Common myeloid progenitor, CD34-positive (primary cell): Measurements from ENCODE around the gene DCTN5.

Experiments
- CTCF ChIA-PET: fragments of 350-600 bp; sonication (Branson Sonifier 250); formaldehyde crosslinking; loops from one replicate; lab custom pipeline; 2021; ENCODE audit warnings: antibody characterized with exemption; lab: Charles Lee
- POLR2A ChIA-PET: fragments of 350-600 bp; sonication (Branson Sonifier 250); formaldehyde crosslinking; loops from one replicate; lab custom pipeline; 2021; ENCODE audit warnings: antibody characterized with exemption; lab: Charles Lee
- DNase-seq, 3 donors: peaks; one replicate each; pipeline versions ENCODE4 v3.0.0 to v3.0.0-alpha.2; 2013
- H3K27ac ChIP-seq, 2 experiments: 1 replicate in 1 of 2; 2 replicates in 1 of 2; pipeline ENCODE4 v1.7.0; 2013; ENCODE audit warnings: inconsistent platforms in 2 of 2, low read length in 2 of 2, mild to moderate bottlenecking in 2 of 2, low read depth in 1 of 2, moderate library complexity in 1 of 2; ENCODE audit not compliant: severe bottlenecking in 2 of 2, insufficient read depth in 1 of 2, poor library complexity in 1 of 2
- H3K27me3 ChIP-seq, 5 experiments: replicated peaks in 2 of 5; 1 replicate in 3 of 5; 2 replicates in 2 of 5; pipeline versions ENCODE4 v1.6.1 to v1.7.0; 2013; ENCODE audit warnings: low read length in 4 of 5, mild to moderate bottlenecking in 2 of 5, moderate library complexity in 2 of 5, inconsistent platforms in 1 of 5; ENCODE audit not compliant: insufficient read depth in 5 of 5, control insufficient read depth in 4 of 5
- H3K36me3 ChIP-seq, 4 experiments: 1 replicate in 2 of 4; 2 replicates in 2 of 4; pipeline versions ENCODE4 v1.6.1 to v1.7.0; 2013; ENCODE audit warnings: low read length in 3 of 4, control low read depth in 1 of 4, mild to moderate bottlenecking in 1 of 4; ENCODE audit not compliant: control insufficient read depth in 4 of 4, insufficient read depth in 4 of 4
- H3K4me1 ChIP-seq, 4 experiments: 1 replicate in 3 of 4; 2 replicates in 1 of 4; pipeline versions ENCODE4 v1.6.1 to v1.7.1; 2013; ENCODE audit warnings: low read length in 3 of 4, mild to moderate bottlenecking in 3 of 4, control low read depth in 1 of 4, inconsistent platforms in 1 of 4, moderate library complexity in 1 of 4; ENCODE audit not compliant: control insufficient read depth in 4 of 4, insufficient read depth in 4 of 4; ENCODE audit errors: control extremely low read depth in 1 of 4
- H3K4me3 ChIP-seq, 7 experiments: 1 replicate in 4 of 7; 2 replicates in 3 of 7; pipeline versions ENCODE4 v1.5.1 to v1.7.0; 2013; ENCODE audit warnings: mild to moderate bottlenecking in 7 of 7, low read length in 6 of 7, moderate library complexity in 6 of 7, inconsistent platforms in 2 of 7, low read depth in 2 of 7, control low read depth in 1 of 7; ENCODE audit not compliant: insufficient read depth in 4 of 7, control insufficient read depth in 1 of 7; ENCODE audit errors: extremely low read depth in 1 of 7
- H3K9me3 ChIP-seq, 5 experiments: 1 replicate in 4 of 5; 2 replicates in 1 of 5; pipeline versions ENCODE4 v1.6.1 to v1.7.1; 2013; ENCODE audit warnings: low read length in 4 of 5, mild to moderate bottlenecking in 2 of 5, inconsistent platforms in 1 of 5, low read depth in 1 of 5, moderate library complexity in 1 of 5; ENCODE audit not compliant: control insufficient read depth in 4 of 5, insufficient read depth in 2 of 5; ENCODE audit errors: control extremely low read depth in 1 of 5
- WGBS: methylation state at CpG from one replicate; pipeline ENCODE4 v1.1.5; 2013; ENCODE audit not compliant: insufficient coverage; 5-methylcytosine and 5-hydroxymethylcytosine counted together

Gene DCTN5

DNA sequence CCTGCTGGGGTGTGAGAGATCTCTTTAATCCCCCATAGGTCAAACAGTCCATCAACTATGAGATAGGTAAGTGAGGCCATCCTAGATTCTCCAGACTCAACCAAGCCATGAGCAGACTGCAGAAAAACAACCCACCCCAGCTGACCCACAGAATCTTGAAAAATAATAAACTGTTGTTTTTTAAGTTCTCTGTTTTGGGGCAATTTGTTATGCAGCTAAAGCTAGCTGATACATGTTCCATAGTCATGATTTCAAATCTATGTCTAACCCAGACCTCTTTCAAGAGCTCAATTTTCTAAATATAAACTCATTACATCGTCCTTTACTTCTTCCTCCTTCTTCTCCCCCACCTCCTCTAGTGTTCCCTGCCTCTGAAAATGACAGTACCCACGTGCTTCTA is 61.7 kb downstream of the DCTN5 start:
- Histone ChIP-seq H3K4me3 (no peak overlapping the region), H3K27me3 (peaks cover 0 to under 1% (median 0%) of the 10 kb centered on the region in 5 experiments), H3K27ac (no peak overlapping the region), H3K4me1 (no peaks in the 10 kb centered on the region), H3K9me3 (peaks cover 0 to 5% (median 0%) of the 10 kb centered on the region in 5 experiments), H3K36me3 (no peaks in the 10 kb centered on the region)
- WGBS: 60% methylated on average over 2 of the region's 2 CpGs
- ChIA-PET CTCF (no interaction called here), POLR2A (no interaction called here)
- no peak for DNase-seq

DNA sequence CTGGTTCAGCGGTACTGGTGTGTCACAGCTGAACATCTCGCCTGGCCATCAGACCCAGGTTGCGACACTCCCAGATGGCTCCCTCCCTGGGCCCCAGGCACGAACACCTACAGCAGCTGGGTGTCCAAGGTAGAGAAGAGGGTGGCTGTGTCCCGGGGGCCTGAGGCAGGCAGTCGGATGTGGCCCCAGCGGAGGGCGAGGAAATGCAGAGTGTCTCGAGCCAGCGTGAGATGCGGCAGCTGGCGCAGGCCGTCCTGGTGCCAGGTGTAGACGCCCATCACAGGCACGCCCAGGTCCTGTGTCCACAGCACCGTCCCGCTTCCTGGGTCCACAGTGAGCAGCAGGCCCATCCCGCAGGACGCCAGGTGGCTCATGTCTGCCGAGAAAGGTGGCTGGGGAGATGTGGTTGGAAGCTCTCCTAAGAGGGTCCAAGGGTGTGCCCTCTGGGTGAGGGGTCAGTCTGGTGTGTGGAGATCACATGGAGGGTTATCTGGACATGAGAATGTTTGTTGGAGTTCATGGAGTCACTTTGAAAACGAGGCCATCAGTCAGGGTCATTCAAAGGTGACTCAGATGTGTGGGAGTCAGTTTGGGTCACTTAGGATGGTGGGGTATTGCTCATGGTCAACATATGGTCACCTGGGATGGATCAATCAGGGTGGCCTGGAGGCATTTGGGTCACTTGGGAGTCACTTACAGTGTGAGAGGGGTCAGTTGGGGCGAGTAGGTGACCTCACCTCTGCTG is 63.7 kb downstream of the DCTN5 start:
- H3K27ac ChIP-seq: no peak overlapping the region
- WGBS: 97% methylated on average over 20 of the region's 22 CpGs
- H3K36me3 ChIP-seq: no peaks in the 10 kb centered on the region
- no peak for DNase-seq
- ChIA-PET POLR2A (no interaction called here), CTCF (no interaction called here)
- peaks cover 0 to 12% (median 9%) of the 10 kb centered on the region in 5 experiments for H3K9me3 ChIP-seq
- no peaks in the 10 kb centered on the region for H3K4me1 ChIP-seq
- peaks cover 0 to 8% (median 4%) of the 10 kb centered on the region in 5 experiments for H3K27me3 ChIP-seq
- no peak overlapping the region for H3K4me3 ChIP-seq

DNA sequence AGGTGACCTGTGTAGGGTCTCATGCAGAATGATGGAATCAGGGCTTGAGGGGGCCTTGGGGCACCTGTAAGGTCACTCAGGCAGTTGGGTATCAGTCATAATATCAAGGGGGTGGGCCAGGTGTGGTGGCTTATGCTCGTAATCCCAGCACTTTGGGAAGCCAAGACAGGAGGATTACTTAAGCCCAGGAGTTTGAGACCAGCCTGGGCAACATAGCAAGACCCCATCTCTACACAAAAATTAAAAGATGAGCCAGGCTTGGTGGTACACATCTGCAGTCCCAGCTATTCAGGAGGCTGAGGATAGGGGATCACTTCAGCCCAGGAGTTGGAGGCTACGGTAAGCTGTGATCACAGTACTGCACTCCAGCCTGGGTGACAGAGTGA is 64.2 kb downstream of the DCTN5 start:
- Histone ChIP-seq H3K27me3 (peaks cover 0 to 12% (median 4%) of the 10 kb centered on the region in 5 experiments), H3K4me3 (no peak overlapping the region), H3K4me1 (no peaks in the 10 kb centered on the region), H3K27ac (no peak overlapping the region), H3K36me3 (no peaks in the 10 kb centered on the region), H3K9me3 (peaks cover 0 to 17% (median 11%) of the 10 kb centered on the region in 5 experiments)
- CTCF ChIA-PET: no interaction called here
- no peak for DNase-seq
- 100% methylated on average over 2 of the region's 2 CpGs for WGBS
- POLR2A ChIA-PET: no interaction called here

DNA sequence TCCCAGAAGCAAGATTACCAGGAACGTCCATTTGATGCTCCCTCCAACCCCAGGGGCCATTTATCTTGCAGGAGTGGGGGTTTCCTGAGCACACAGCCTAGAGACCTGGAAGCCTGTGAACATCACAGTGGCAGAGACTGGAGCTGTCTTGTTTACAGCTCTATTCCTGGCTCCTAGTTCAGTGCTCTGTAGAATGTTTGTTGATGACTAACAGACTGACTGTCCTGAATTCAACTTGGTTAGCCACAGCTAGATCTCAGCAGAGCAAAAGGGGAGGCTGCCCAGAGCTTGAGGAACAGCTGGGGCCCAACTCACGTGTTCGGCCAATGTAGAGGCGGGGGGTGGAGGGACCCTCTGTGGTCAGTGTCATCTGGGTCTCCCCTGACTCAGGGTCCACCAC is 65.2 kb downstream of the DCTN5 start:
- Histone ChIP-seq H3K4me1 (no peaks in the 10 kb centered on the region), H3K4me3 (no peak overlapping the region), H3K27me3 (peaks cover 0 to 21% (median 5%) of the 10 kb centered on the region in 5 experiments), H3K9me3 (peaks cover 0 to 22% (median 11%) of the 10 kb centered on the region in 5 experiments), H3K27ac (no peak overlapping the region), H3K36me3 (no peaks in the 10 kb centered on the region)
- WGBS: 83% methylated on average over 1 of the region's 4 CpGs
- POLR2A ChIA-PET: no interaction called here
- no peak for DNase-seq
- CTCF ChIA-PET: no interaction called here

DNA sequence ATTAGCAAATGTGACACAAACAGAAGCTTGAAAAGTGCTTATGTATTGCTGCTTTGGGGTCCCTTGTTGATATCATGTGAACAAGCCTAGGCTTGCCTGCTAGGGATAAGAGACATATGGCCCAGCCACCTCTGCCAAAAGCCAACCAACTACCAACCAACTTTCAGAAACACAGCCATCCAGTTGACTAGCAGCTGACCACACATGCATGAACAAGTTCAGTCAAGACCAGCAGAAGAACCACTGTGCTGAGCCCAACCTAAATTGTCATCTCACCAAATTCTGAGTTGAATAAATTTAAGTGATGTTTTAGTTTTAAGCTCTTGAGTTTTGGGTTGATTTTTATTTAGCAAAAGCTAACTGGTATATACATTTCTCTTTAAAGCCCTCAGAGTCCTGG is 68.3 kb downstream of the DCTN5 start:
- no peak for DNase-seq
- no peak overlapping the region for H3K27ac ChIP-seq
- H3K4me1 ChIP-seq: peaks cover 0 to 6% (median 2%) of the 10 kb centered on the region in 4 experiments
- ChIA-PET CTCF (no interaction called here), POLR2A (no interaction called here)
- H3K9me3 ChIP-seq: peaks cover 0 to 22% (median 11%) of the 10 kb centered on the region in 5 experiments
- H3K27me3 ChIP-seq: peaks cover 4 to 52% (median 17%) of the 10 kb centered on the region in 5 experiments
- no peaks in the 10 kb centered on the region for H3K36me3 ChIP-seq
- H3K4me3 ChIP-seq: no peak overlapping the region

DNA sequence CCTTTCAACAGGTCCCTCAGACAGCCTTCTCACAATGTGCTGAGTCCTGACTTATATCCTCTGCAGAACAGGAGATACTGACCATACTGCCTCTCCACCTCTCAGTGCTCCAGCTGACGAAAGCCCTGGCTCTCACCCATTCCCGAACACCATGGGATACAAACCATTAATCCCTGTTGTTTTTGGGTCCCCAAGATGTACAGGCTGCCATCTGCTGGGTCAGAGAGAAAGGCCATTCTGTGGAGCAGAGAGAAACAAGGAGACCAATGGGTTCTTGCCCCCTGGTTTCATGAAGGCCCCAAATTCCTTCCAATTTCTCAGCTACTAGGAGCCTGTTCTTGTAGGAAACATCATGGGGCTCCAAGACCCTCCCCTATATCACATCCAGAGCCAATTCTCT is 68.7 kb downstream of the DCTN5 start:
- 100% methylated on average over 2 of the region's 2 CpGs for WGBS
- Histone ChIP-seq H3K4me1 (peaks cover 0 to 6% (median 2%) of the 10 kb centered on the region in 4 experiments), H3K36me3 (no peaks in the 10 kb centered on the region), H3K27me3 (peaks cover 4 to 57% (median 18%) of the 10 kb centered on the region in 5 experiments), H3K4me3 (no peak overlapping the region), H3K27ac (no peak overlapping the region), H3K9me3 (peaks cover 0 to 22% (median 11%) of the 10 kb centered on the region in 5 experiments)
- ChIA-PET POLR2A (no interaction called here), CTCF (no interaction called here)
- no peak for DNase-seq

DNA sequence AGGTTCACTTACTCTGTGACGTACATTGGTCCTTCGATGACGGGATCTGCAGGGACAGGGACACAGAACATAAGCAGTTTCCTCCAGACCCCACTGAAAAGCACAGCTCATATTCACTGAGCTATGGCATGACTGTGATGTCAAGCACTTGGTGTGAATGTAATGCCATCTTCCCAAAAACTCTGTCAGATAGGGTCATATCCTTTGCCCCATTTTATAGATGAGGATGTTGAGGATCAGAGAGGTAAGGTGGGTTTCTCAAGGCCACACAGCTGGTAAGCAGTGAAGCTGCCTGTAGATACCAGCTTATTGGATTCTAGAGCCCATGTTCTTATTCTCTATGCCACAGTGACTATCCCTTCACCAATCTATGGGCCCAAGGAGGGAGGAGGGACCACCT is 69.2 kb downstream of the DCTN5 start:
- ChIA-PET POLR2A (no interaction called here), CTCF (no interaction called here)
- Histone ChIP-seq H3K4me3 (no peak overlapping the region), H3K9me3 (peaks cover 0 to 22% (median 11%) of the 10 kb centered on the region in 5 experiments), H3K4me1 (peaks cover 0 to 6% (median 2%) of the 10 kb centered on the region in 4 experiments), H3K27me3 (peaks cover 4 to 59% (median 18%) of the 10 kb centered on the region in 5 experiments), H3K36me3 (no peaks in the 10 kb centered on the region), H3K27ac (no peak overlapping the region)
- WGBS: 100% methylated on average over 3 of the region's 3 CpGs
- no peak for DNase-seq
